SKM-1 (cell line): ENCODE results near the gene MSANTD4.
A peak's percentile ranks its signal among the peaks of the same experiment; 100 is the strongest.
"Not testable (repeated sequence)": the region's sequence is repeated elsewhere in the genome, so short reads cannot be mapped to it uniquely, and the experiment has no call there.

Experiments used
- DNase-seq: peaks from one replicate; lab custom pipeline; 2025; ENCODE audit not compliant: unreplicated experiment; lab: John Stamatoyannopoulos, UW

Gene MSANTD4

GRCh38 chr11:106021967-106022794, at the start of gene MSANTD4:
Gene MSANTD4 (minus strand): TSS chr11:106022240. CDS start chr11:106010917, 11,323 bp downstream.
- peak; percentile 96 for DNase-seq

- DNase-seq: no peak
Observed at GRCh38 chr11:106070606-106071005, 48.6 kb upstream of the MSANTD4 start.

DNA sequence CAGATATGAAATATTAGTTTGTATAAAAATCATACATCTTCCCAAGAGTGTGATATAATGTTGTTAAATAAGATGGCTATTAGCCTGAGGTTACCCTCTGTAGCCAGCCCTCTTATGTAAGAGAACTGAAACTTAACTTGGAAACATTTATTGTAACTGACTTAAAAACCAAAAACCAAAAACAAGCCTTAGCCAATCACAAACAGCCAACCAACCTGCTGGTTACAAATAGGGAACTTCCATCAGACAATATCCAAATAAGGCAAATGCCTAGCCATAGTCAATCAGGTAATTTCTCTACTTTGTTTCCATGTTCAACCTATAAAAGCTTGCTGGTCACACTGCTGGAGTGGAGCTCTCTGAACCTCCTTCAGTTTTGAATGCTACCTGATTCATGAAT, 41.0 kb upstream of the MSANTD4 start:
- no peak for DNase-seq

GRCh38 chr11:106061954-106062949, 40.2 kb upstream of the MSANTD4 start:
- DNase-seq: no peak

GRCh38 chr11:106061249-106061784, 39.3 kb upstream of the MSANTD4 start:
- no peak for DNase-seq

DNA sequence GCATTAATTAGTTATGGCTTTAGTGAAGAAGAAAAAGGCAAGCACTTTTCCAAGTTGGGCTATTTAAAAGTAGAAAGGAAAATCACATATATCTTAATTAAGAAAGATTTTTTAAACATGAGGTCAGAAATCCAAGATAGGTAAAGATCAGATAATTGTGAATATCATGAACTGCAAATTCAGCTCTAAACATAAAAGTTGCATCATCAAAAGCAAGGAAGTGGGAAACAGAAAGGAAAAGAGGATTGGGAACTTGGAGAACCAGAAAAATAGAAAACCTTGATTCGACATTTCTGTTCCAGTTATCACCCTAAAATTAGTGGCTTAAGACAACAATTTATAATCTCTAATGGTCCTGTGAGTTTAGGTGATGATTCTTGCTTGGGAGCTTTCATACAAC, 37.6 kb upstream of the MSANTD4 start:
- no peak for DNase-seq

GRCh38 chr11:106058377-106058776, 36.3 kb upstream of the MSANTD4 start:
- DNase-seq: not testable (repeated sequence)

GRCh38 chr11:106051103-106051502, 29.1 kb upstream of the MSANTD4 start:
- no peak for DNase-seq

DNA sequence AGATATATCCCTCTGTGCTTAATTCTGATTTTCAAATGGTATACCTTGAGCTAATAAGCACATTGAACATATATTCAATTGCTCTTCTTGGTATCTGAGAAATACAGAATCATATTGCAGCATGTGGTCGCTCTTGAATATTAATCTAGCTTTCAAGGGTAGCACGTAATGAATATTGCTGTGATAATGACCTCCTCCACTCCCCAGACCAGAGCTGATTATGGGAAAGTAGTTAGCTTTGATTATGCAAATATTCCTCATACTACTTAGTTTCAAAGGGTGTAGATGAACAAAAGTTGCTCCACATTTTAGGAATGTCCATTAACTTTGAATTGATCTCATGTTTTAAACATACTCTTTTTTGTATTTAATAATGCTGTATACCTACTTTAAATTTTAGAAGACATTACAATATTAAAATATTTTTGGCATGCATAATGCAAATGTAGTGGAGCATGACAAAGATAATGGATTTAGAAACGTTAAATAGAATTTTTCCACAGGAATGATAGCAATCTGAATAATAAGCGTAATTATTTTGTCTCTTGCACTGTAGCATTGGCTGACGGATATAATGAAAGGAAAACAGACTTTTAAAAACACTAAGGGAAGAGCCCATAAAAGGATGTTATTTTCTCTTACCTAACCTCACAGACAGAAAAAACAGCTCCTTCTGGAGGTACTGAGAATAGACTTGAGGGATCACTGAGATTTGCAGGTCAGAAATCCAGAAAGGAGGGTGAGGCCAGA, 27.9 kb upstream of the MSANTD4 start:
- no peak for DNase-seq

GRCh38 chr11:106047631-106048030, 25.6 kb upstream of the MSANTD4 start:
- DNase-seq: no peak

GRCh38 chr11:106043540-106043939, 21.5 kb upstream of the MSANTD4 start:
- DNase-seq: no peak

DNA sequence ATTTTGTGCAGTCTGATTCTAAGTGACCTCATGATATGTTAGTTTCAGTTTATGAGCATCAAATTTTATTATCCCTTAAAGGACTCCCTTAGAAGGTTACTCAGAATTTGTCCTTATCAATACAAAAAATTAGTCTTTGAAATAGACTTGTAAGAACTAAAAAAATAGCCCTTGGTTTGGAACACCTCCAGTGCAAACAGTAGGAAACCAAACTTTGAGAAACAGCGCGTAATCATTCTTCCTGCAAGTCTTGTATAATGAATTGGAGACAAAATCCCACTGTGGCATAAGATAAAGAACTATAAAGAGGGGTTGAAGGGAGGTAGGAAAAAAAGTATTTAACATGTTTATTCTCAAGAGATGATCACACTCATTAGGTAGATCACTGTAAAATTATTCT, 10.8 kb upstream of the MSANTD4 start:
- no peak for DNase-seq

GRCh38 chr11:106031936-106032335, 9.9 kb upstream of the MSANTD4 start:
- DNase-seq: no peak

- no peak for DNase-seq
Observed at GRCh38 chr11:106031202-106031810, 9.3 kb upstream of the MSANTD4 start.

GRCh38 chr11:106030609-106031008, 8.6 kb upstream of the MSANTD4 start:
- DNase-seq: no peak

DNA sequence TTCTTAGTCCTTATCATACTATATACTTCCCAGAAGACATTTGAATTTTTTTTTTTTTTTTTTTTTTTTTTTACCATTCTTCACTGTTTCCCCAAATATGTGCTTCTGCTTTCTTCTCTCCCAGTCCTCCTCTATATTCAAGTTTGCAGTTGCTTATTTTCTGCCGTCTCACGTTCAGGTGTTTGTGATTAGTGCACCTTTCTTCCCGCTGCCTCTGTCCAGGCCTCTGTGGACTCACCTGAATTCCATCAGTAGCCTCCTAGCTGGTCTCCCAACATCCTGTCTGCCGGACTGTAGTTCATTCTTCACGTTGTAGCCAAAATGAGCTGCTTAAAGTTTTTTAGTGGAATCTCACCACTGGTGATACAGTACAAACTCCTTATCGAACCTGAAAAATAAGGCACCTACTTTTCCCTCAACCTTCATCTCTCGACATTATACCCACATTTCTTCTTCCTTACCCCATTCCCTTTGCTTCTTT, 795 bp upstream of the MSANTD4 start:
- DNase-seq: no peak

DNA sequence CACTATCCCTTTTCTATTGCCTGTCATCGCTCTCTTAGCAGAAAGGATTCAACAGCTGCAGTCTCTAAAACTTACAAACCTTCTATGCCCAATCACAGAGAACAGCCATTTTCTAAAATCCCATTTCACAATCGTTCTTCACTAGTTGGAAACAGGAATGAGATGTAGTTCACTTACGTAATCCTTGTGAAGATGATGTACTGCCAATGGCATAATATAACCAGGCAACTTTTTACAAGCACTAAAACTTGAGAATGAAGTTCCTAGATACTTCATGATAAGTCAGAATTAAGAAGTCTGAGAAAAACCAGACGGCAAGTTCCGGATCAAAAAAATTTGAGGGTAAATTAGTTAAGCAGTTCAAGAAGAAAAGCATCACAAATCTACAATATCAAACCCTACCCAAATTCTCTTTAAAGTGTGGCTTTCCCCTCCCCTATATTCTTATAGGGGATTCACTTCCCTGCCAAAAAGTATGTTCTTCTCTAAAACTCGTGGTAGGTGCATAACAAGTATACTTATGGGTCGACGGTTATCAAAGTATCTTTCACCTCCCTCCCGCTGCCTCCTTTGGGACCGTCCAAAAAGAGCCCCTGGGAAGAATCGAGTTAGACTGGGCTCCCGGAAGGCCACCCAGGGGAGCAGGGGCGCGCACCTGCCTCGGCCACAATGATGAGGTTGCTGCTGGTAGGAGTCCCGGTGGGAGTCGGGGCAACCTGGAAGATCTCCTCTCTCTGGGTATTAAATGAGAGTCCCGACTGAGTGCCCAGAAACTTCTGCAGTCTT, 666 bp downstream of the MSANTD4 start:
- no peak for DNase-seq

DNA sequence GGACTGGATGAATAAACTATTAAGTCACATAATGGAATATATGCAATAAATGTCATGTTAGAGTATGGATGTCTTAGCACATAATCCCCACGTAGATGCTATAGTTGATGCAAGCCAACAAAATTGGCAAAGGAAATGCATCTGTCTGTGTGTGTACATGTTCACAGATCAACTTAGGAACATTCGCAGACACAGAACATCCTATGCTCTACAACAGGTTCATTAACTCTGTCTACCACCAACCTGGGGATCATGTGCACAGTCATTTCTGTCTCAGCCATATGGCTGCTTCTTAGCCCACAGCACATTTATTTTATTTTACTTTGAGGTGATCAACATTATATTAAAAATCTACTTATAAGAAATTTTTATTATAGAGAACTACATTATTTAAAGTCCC, 4.9 kb downstream of the MSANTD4 start:
- DNase-seq: no peak

DNA sequence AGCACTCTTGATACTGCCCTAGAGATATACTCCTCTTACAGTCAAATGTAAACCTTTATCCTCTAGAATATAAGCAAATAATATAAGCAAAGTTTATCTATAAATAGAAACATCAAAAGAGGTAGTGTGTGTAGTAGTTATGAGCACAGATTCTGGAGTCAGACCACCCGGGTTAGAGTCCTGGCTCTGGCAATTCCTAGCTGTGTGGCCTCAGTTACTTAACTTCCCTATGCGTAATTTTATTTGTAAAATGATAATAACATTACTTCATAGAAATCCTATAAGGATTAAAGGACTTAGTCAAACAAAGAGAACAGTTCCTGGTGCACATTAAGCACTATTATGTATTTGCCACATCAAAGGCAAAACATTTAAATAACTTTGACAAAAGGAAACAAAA, 7.0 kb downstream of the MSANTD4 start:
- DNase-seq: no peak
